Bronchial smooth muscle cell (primary cell): Measurements from ENCODE around the gene VSTM2L. TPM values are rescaled to one million over a fixed set of nuclear protein-coding genes. Genes with fewer than 3 reads are reported as not detected.

Experiments
- total RNA-seq: library from RNA; depleted of rRNA; stranded (reverse); fragments of >200 nt; gene quantifications from 2 replicates; pipeline ENCODE4 v1.2.1, GENCODE V29; 2014

Gene VSTM2L, protein sequence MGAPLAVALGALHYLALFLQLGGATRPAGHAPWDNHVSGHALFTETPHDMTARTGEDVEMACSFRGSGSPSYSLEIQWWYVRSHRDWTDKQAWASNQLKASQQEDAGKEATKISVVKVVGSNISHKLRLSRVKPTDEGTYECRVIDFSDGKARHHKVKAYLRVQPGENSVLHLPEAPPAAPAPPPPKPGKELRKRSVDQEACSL
- total RNA-seq = 0.32 and 2.7 TPM in 2 replicates

DNA sequence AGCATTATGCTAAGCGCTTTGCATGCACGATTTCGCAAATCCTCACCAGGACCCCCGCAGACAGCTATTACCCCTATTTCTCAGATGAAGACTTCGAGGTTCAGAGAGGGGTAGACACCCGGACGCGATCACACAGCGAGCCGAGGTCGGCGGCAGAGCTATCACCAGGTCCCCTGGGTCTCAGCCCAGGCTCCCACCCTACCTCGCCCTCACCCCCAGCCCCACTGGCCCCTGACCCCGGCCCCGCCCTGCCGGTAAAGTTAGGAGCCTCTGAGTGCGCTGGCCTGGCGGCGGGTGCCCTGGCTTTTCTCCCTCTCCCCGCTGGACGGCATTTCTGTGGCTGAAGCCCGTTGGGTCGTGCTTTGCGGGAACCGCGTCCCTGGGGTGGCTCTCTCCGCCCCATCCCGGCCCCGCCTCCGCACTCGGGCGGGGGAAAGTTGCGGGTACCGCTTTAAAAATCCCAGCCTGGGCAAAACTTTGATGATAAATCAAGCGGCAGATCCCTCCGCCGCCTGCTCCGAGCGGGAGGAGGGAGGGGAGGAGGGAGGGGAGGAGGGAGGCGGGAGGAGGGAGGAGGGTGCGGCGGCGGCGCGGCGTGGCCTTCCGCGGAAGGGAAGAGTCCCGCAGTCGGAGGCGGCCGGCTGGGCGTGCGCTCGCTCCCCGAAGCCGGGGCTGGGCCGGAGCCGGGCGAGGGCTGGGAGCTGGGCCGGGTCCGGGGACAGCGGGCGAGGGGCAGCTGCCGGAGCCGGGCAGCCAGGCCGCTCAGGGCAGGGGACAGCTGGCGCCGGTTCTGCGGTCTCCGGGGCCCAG is at the start of gene VSTM2L:
Gene VSTM2L, plus strand, starts transcription at position 624 of the 810 bp plus-strand sequence. CDS start 224 bp downstream, outside the sequence.

Other genes with a start within 250 kb of the VSTM2L start
- 29.5 and 30.7 TPM in 2 replicates for gene CTNNBL1, start 209.1 kb upstream of the VSTM2L start, total RNA-seq
- gene TTI1, start 130.3 kb downstream of the VSTM2L start, total RNA-seq = 13.2 and 16.5 TPM in 2 replicates
- gene RPRD1B, start 130.6 kb downstream of the VSTM2L start, total RNA-seq = 13.6 and 16.7 TPM in 2 replicates